ENCODE results near the gene ISG15. TPM values are rescaled to one million over a fixed set of nuclear protein-coding genes. Genes with fewer than 3 reads are reported as not detected.

The ISG15 gene
- total and polyA plus RNA-seq, 9 of the 15 experiments (the other 6 are each of a cell fraction or from before 2014, with no cell fraction given) = 0.40 to 58.3 (median 12.2) TPM

DNA sequence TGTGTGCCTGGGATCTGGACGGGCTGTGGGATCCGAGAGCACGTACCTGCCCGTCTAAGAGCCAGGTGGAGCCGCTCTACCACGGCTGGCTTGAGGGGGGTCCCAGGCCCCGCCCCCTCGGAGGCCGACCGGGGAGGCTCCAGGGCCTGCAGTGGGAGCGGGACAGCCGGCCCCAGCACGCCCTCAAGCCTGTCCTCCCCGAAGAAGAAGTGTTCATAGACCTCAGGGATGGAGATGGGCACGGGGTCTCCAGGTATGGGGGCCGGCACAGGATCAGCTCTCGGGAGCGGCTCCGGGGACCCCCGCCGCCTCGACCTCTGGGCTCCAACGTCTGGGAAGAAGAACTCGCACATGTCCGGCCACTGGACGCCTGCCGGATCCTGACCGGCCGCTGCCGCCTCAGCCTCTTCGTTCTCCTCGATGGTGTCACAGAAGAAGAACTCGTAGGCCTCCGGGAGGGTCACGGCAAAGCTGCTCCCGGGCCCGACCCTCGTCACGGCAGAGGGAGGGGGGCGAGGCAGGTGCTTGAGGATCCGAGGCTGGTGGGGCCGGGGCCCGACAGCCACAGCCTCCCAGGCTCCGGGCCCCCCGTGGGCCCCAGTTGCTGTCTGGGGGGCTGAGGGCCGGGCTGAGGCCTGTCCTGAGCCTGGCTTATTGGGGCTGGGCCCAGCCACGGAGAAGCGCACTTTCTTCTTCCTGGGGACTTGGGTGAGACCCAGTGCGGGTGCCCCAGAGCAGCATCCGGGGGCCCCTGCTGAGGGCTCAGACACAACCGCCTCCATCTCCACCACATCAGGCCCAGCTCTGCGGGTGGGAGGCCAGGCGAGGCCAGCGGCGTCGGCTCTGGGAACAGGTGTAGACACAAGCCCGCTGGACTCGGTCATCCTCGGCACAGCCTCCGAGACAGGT, 34.2 kb upstream of the ISG15 start:
- no peak overlapping the region for H3K4me2 ChIP-seq (ENCODE audit: insufficient read depth, low read length)
- no TSS peak for BruUV-seq (replicated peaks)
- intact Hi-C loops (cut with micrococcal nuclease) (no loop called here), in situ Hi-C loops (cut with MboI) (no loop called here)
- no peak overlapping the region for H2AFZ ChIP-seq (ENCODE audit: low read depth, low read length)
- H3K79me2 ChIP-seq (ENCODE audit: control insufficient read depth, insufficient read depth, low read length) = no peaks in the 10 kb centered on the region
- no peaks in the 10 kb centered on the region for H3K9me1 ChIP-seq (ENCODE audit: control insufficient read depth, insufficient read depth, low read length)
- peaks cover 39 to 77% of the 10 kb centered on the region in 2 experiments; a peak in 4 of 5 replicates for H3K27me3 ChIP-seq (ENCODE audit: control insufficient read depth in 2 of 2, insufficient read depth in 2 of 2, low read length in 2 of 2)
- H3K36me3 ChIP-seq (ENCODE audit: control insufficient read depth, insufficient read depth, low read length) = no peaks in the 10 kb centered on the region
- CTCF ChIA-PET (ENCODE audit: low intra/inter-chr PET ratio) = interaction anchor here (1.1 kb wide), 1 partner anchor 75 kb away, joined by 4 read pairs; no protein-coding TSS in a partner anchor
- POLR2A ChIA-PET = interaction anchor here (0.7 kb wide), 1 partner anchor 11 kb away, joined by 3 read pairs; no protein-coding TSS in a partner anchor
- ATAC-seq (no peak), FAIRE-seq (no peak), DNase-seq (ENCODE audit: extremely low read depth in 1 of 4, low spot score in 3 of 4) (no peak)
- no peak overlapping the region for H3K27ac ChIP-seq (ENCODE audit: extremely low read depth, low read depth, low read length)
- H3K9me3 ChIP-seq (replicated peaks; ENCODE audit: control insufficient read depth, insufficient read depth, low read depth, low read length) = no peaks in the 10 kb centered on the region
- peak overlapping the region in 1 of 2 experiments; percentile 12; a peak in 1 of 4 replicates for H3K9ac ChIP-seq (ENCODE audit: insufficient read depth in 1 of 2, low read depth in 2 of 2, low read length in 2 of 2)
- H4K20me1 ChIP-seq (replicated peaks; ENCODE audit: control insufficient read depth, insufficient read depth, low read length) = peaks cover 13% of the 10 kb centered on the region
- H3K4me3 ChIP-seq = no peak overlapping the region
- peaks cover 0 to 82% of the 10 kb centered on the region in 2 experiments; a peak in 3 of 5 replicates for H3K4me1 ChIP-seq (replicated peaks in 1 of 2; ENCODE audit: control insufficient read depth in 2 of 2, insufficient read depth in 2 of 2, low read length in 2 of 2)
- 33% methylated on average over 59 of the region's 60 CpGs for WGBS (ENCODE audit: insufficient coverage, low coverage, missing lambda C conversion rate)
- no peak for TF ChIP-seq HNRNPLL (IDR thresholded peaks at IDR 0.05; ENCODE audit: low read depth, low read length, poor library complexity, severe bottlenecking)
- TF ChIP-seq, protein P1, sequence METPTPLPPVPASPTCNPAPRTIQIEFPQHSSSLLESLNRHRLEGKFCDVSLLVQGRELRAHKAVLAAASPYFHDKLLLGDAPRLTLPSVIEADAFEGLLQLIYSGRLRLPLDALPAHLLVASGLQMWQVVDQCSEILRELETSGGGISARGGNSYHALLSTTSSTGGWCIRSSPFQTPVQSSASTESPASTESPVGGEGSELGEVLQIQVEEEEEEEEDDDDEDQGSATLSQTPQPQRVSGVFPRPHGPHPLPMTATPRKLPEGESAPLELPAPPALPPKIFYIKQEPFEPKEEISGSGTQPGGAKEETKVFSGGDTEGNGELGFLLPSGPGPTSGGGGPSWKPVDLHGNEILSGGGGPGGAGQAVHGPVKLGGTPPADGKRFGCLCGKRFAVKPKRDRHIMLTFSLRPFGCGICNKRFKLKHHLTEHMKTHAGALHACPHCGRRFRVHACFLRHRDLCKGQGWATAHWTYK (CRISPR knock-in tag; IDR thresholded peaks at IDR 0.05) = no peak
- TF ChIP-seq, protein P2, sequence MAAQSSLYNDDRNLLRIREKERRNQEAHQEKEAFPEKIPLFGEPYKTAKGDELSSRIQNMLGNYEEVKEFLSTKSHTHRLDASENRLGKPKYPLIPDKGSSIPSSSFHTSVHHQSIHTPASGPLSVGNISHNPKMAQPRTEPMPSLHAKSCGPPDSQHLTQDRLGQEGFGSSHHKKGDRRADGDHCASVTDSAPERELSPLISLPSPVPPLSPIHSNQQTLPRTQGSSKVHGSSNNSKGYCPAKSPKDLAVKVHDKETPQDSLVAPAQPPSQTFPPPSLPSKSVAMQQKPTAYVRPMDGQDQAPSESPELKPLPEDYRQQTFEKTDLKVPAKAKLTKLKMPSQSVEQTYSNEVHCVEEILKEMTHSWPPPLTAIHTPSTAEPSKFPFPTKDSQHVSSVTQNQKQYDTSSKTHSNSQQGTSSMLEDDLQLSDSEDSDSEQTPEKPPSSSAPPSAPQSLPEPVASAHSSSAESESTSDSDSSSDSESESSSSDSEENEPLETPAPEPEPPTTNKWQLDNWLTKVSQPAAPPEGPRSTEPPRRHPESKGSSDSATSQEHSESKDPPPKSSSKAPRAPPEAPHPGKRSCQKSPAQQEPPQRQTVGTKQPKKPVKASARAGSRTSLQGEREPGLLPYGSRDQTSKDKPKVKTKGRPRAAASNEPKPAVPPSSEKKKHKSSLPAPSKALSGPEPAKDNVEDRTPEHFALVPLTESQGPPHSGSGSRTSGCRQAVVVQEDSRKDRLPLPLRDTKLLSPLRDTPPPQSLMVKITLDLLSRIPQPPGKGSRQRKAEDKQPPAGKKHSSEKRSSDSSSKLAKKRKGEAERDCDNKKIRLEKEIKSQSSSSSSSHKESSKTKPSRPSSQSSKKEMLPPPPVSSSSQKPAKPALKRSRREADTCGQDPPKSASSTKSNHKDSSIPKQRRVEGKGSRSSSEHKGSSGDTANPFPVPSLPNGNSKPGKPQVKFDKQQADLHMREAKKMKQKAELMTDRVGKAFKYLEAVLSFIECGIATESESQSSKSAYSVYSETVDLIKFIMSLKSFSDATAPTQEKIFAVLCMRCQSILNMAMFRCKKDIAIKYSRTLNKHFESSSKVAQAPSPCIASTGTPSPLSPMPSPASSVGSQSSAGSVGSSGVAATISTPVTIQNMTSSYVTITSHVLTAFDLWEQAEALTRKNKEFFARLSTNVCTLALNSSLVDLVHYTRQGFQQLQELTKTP (IDR thresholded peaks at IDR 0.05; ENCODE audit: low read depth in 1 of 2, partially characterized antibody in 2 of 2) = no peak
- no peak for TF ChIP-seq ZEB2 (IDR thresholded peaks at IDR 0.05)
- TF ChIP-seq, protein P3, sequence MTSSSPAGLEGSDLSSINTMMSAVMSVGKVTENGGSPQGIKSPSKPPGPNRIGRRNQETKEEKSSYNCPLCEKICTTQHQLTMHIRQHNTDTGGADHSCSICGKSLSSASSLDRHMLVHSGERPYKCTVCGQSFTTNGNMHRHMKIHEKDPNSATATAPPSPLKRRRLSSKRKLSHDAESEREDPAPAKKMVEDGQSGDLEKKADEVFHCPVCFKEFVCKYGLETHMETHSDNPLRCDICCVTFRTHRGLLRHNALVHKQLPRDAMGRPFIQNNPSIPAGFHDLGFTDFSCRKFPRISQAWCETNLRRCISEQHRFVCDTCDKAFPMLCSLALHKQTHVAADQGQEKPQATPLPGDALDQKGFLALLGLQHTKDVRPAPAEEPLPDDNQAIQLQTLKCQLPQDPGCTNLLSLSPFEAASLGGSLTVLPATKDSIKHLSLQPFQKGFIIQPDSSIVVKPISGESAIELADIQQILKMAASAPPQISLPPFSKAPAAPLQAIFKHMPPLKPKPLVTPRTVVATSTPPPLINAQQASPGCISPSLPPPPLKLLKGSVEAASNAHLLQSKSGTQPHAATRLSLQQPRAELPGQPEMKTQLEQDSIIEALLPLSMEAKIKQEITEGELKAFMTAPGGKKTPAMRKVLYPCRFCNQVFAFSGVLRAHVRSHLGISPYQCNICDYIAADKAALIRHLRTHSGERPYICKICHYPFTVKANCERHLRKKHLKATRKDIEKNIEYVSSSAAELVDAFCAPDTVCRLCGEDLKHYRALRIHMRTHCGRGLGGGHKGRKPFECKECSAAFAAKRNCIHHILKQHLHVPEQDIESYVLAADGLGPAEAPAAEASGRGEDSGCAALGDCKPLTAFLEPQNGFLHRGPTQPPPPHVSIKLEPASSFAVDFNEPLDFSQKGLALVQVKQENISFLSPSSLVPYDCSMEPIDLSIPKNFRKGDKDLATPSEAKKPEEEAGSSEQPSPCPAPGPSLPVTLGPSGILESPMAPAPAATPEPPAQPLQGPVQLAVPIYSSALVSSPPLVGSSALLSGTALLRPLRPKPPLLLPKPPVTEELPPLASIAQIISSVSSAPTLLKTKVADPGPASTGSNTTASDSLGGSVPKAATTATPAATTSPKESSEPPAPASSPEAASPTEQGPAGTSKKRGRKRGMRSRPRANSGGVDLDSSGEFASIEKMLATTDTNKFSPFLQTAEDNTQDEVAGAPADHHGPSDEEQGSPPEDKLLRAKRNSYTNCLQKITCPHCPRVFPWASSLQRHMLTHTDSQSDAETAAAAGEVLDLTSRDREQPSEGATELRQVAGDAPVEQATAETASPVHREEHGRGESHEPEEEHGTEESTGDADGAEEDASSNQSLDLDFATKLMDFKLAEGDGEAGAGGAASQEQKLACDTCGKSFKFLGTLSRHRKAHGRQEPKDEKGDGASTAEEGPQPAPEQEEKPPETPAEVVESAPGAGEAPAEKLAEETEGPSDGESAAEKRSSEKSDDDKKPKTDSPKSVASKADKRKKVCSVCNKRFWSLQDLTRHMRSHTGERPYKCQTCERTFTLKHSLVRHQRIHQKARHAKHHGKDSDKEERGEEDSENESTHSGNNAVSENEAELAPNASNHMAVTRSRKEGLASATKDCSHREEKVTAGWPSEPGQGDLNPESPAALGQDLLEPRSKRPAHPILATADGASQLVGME (CRISPR knock-in tag; IDR thresholded peaks at IDR 0.05) = no peak
